GM10266 (cell line): ENCODE results near the gene LRFN5.
"Not testable (repeated sequence)": the region's sequence is repeated elsewhere in the genome, so short reads cannot be mapped to it uniquely, and the experiment has no call there.

Source experiments
- DNase-seq: peaks from one replicate; pipeline ENCODE4 v3.0.0; 2012; ENCODE audit errors: extremely low spot score
- CTCF ChIP-seq: IDR thresholded peaks from 2 replicates; pipeline ENCODE4 v1.5.1; 2012; ENCODE audit warnings: mild to moderate bottlenecking, low read depth; ENCODE audit not compliant: control insufficient read depth, insufficient read depth; ENCODE audit errors: missing control alignments

Gene LRFN5

GRCh38 chr14:41749429-41749828, 142.8 kb downstream of the LRFN5 start:
- DNase-seq = no peak
- no peak for TF ChIP-seq CTCF

- not testable (repeated sequence) for DNase-seq
These were observed 143.9 kb downstream of the LRFN5 start for GRCh38 chr14:41750575-41750974.

GRCh38 chr14:41758011-41758665, 151.5 kb downstream of the LRFN5 start:
- TF ChIP-seq CTCF = no peak

GRCh38 chr14:41761204-41761603, 154.5 kb downstream of the LRFN5 start:
- no peak for TF ChIP-seq CTCF
- no peak for DNase-seq

More at GRCh38 chr14:41758011-41758665, 151.5 kb downstream of the LRFN5 start:
- no peak for DNase-seq

GRCh38 chr14:41766772-41767171, 160.1 kb downstream of the LRFN5 start:
- TF ChIP-seq CTCF = no peak
- no peak for DNase-seq

GRCh38 chr14:41773536-41774279, 167.0 kb downstream of the LRFN5 start:
- no peak for TF ChIP-seq CTCF
- no peak for DNase-seq

GRCh38 chr14:41782511-41782910, 175.8 kb downstream of the LRFN5 start:
- TF ChIP-seq CTCF = no peak
- no peak for DNase-seq
